AG04450 (cell line): ENCODE results near the gene CLNK. TPM values are rescaled to one million over a fixed set of nuclear protein-coding genes. Genes with fewer than 3 reads are reported as not detected.

Experiments
- CTCF ChIA-PET: fragments of 300-600, 350-600 bp; formaldehyde crosslinking; extraction: SDS; loops from one replicate; lab custom pipeline; 2022; ENCODE audit warnings: antibody characterized with exemption, inconsistent platforms; lab: Charles Lee
- POLR2A ChIA-PET: fragments of 350-600 bp; formaldehyde crosslinking; extraction: SDS; loops from one replicate; lab custom pipeline; 2021; ENCODE audit warnings: antibody characterized with exemption, inconsistent platforms; lab: Yijun Ruan, JAX
- DNase-seq: peaks from one replicate; pipeline ENCODE4 v3.0.0-alpha.2; 2011; ENCODE audit warnings: low read depth, low spot score
- H3K27ac ChIP-seq: one replicate; pipeline ENCODE4 v1.5.1; 2012; ENCODE audit warnings: low read depth, low read length, control low read depth
- H3K27me3 ChIP-seq: one replicate; pipeline ENCODE4 v1.6.0; 2012; ENCODE audit warnings: low read length; ENCODE audit not compliant: control insufficient read depth, insufficient read depth
- H3K4me3 ChIP-seq: 2 replicates; pipeline ENCODE4 v1.5.1; 2011; ENCODE audit warnings: mild to moderate bottlenecking, low read depth, low read length, control low read depth
- H3K9me3 ChIP-seq: 2 replicates; pipeline ENCODE4 v1.5.1; 2012; ENCODE audit warnings: low read length; ENCODE audit not compliant: control insufficient read depth, insufficient read depth
- CTCF ChIP-seq: IDR thresholded peaks from 2 replicates; pipeline ENCODE4 v1.5.1; 2011; ENCODE audit warnings: low read depth, low read length, control low read depth, inconsistent platforms
- polyA plus RNA-seq: library from polyadenylated mRNA; depleted of rRNA; stranded (reverse); fragments of >200 nt; gene quantifications from 2 replicates; pipeline ENCODE4 v1.2.3, GENCODE V29; 2011

Gene CLNK
- polyA plus RNA-seq, 1 experiment: not detected

- CTCF ChIA-PET: no interaction called here
- Histone ChIP-seq H3K27ac (no peak overlapping the region), H3K27me3 (peaks cover 2% of the 10 kb centered on the region), H3K4me3 (peak overlapping the region; percentile 14), H3K9me3 (no peaks in the 10 kb centered on the region)
- peak; percentile 53 for DNase-seq
- POLR2A ChIA-PET: no interaction called here
- TF ChIP-seq CTCF: no peak
Measured at GRCh38 chr4:10584042-10584441, 100.5 kb downstream of the CLNK start.

- TF ChIP-seq CTCF: no peak
- H3K4me3 ChIP-seq: no peak overlapping the region
- H3K27me3 ChIP-seq: peaks cover 4% of the 10 kb centered on the region
- CTCF ChIA-PET: interaction anchor here (1.0 to 3.0 kb wide), 5 partner anchors 23 to 1139 kb away, joined by 3 to 10 read pairs (median 3); no protein-coding TSS in a partner anchor
- H3K27ac ChIP-seq: no peak overlapping the region
- H3K9me3 ChIP-seq: no peaks in the 10 kb centered on the region
- no peak for DNase-seq
- POLR2A ChIA-PET: no interaction called here
Measured at GRCh38 chr4:10582951-10583350, 101.6 kb downstream of the CLNK start.

GRCh38 chr4:10582059-10582686 lies 102.4 kb downstream of the CLNK start:
- peak; percentile 95 for TF ChIP-seq CTCF
- no peak overlapping the region for H3K4me3 ChIP-seq
- no peaks in the 10 kb centered on the region for H3K9me3 ChIP-seq
- H3K27me3 ChIP-seq: peaks cover 7% of the 10 kb centered on the region
- H3K27ac ChIP-seq: no peak overlapping the region
- DNase-seq: peak; percentile 23
- CTCF ChIA-PET: interaction anchor here (0.8 to 3.0 kb wide), 14 partner anchors 10 to 1265 kb away, joined by 3 to 12 read pairs (median 4); no protein-coding TSS in a partner anchor
- POLR2A ChIA-PET: interaction anchor here (1.1 kb wide), 1 partner anchor 201 kb away, joined by 3 read pairs; no protein-coding TSS in a partner anchor

- Histone ChIP-seq H3K27ac (no peak overlapping the region), H3K4me3 (no peak overlapping the region), H3K9me3 (no peaks in the 10 kb centered on the region), H3K27me3 (peaks cover 8% of the 10 kb centered on the region)
- no peak for DNase-seq
- ChIA-PET CTCF (interaction anchor here (0.5 to 3.0 kb wide), 19 partner anchors 9 to 1266 kb away, joined by 3 to 12 read pairs (median 3); no protein-coding TSS in a partner anchor), POLR2A (interaction anchor here (1.1 kb wide), 1 partner anchor 202 kb away, joined by 3 read pairs; no protein-coding TSS in a partner anchor)
- no peak for TF ChIP-seq CTCF
Measured at GRCh38 chr4:10581022-10581421, 103.5 kb downstream of the CLNK start.

GRCh38 chr4:10579648-10580047 lies 104.9 kb downstream of the CLNK start:
- Histone ChIP-seq H3K4me3 (no peak overlapping the region), H3K9me3 (no peaks in the 10 kb centered on the region), H3K27me3 (peaks cover 8% of the 10 kb centered on the region), H3K27ac (no peak overlapping the region)
- ChIA-PET CTCF (interaction anchor here (1.0 kb wide), 1 partner anchor 337 kb away, joined by 3 read pairs; no protein-coding TSS in a partner anchor), POLR2A (no interaction called here)
- TF ChIP-seq CTCF: no peak
- DNase-seq: no peak
